GM12874 (cell line): ENCODE measurements around the gene NPW.
A peak's percentile ranks its signal among the peaks of the same experiment; 100 is the strongest.

Experiments
- TF ChIP-seq, protein P1 (sequence below): IDR thresholded peaks from 2 replicates; pipeline ENCODE4 v1.5.1; 2011; ENCODE audit warnings: low read depth, mild to moderate bottlenecking, control low read depth, low read length, moderate library complexity; ENCODE audit not compliant: insufficient read depth

NPW gene

GRCh38 chr16:2054543-2055245, 35.1 kb downstream of the NPW start:
- TF ChIP-seq, protein P1, sequence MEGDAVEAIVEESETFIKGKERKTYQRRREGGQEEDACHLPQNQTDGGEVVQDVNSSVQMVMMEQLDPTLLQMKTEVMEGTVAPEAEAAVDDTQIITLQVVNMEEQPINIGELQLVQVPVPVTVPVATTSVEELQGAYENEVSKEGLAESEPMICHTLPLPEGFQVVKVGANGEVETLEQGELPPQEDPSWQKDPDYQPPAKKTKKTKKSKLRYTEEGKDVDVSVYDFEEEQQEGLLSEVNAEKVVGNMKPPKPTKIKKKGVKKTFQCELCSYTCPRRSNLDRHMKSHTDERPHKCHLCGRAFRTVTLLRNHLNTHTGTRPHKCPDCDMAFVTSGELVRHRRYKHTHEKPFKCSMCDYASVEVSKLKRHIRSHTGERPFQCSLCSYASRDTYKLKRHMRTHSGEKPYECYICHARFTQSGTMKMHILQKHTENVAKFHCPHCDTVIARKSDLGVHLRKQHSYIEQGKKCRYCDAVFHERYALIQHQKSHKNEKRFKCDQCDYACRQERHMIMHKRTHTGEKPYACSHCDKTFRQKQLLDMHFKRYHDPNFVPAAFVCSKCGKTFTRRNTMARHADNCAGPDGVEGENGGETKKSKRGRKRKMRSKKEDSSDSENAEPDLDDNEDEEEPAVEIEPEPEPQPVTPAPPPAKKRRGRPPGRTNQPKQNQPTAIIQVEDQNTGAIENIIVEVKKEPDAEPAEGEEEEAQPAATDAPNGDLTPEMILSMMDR, result no peak

GRCh38 chr16:2056077-2056476, 36.5 kb downstream of the NPW start:
- TF ChIP-seq, protein P1, result 0 out of 2 replicates have a peak, but pooled peaks have one; percentile 6

- TF ChIP-seq, protein P1, result no peak
Observed at GRCh38 chr16:2056681-2057407, 37.3 kb downstream of the NPW start.

- TF ChIP-seq, protein P1, result no peak
Observed at GRCh38 chr16:2057438-2057837, 37.9 kb downstream of the NPW start.

- TF ChIP-seq, protein P1, result no peak
Observed at GRCh38 chr16:2058420-2058819, 38.8 kb downstream of the NPW start.

DNA sequence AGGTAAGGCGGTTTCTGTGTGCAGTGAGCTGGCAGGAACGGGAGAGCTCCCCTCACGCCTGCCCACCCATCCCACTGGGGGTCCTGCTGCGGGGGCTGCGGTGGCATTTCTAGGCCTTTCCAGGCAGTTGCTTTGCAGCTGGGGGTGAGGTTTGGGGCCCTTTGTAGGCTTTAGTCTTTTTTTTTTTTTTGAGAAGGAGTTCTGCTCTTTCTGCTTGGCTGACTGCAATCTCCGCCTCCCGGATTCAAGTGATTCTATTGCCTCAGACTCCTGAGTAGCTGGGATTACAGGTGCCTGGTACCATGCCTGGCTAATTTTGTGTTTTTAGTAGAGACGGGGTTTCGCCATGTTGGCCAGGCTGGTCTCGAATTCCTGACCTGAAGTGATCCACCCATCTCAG, 39.3 kb downstream of the NPW start:
- TF ChIP-seq, protein P1, result no peak

- TF ChIP-seq, protein P1, result no peak
Observed at GRCh38 chr16:2060346-2060745, 40.8 kb downstream of the NPW start.
